Measurements from ENCODE around the gene MACROD2. TPM values are rescaled to one million over a fixed set of nuclear protein-coding genes. Genes with fewer than 3 reads are reported as not detected.

Gene MACROD2
- total RNA-seq, 1 donor from 2014 or later, result 3.5 TPM

- intact Hi-C loops (cut with DNase I), result no loop called here
- peaks cover 0 to 5% of the 10 kb centered on the region in 2 donors for H3K4me1 ChIP-seq
- no peak overlapping the region for H3K27ac ChIP-seq
- H3K36me3 ChIP-seq, result no peaks in the 10 kb centered on the region
- no peak for DNase-seq (ENCODE audit: low spot score in 2 of 2)
- TF ChIP-seq, protein P1, sequence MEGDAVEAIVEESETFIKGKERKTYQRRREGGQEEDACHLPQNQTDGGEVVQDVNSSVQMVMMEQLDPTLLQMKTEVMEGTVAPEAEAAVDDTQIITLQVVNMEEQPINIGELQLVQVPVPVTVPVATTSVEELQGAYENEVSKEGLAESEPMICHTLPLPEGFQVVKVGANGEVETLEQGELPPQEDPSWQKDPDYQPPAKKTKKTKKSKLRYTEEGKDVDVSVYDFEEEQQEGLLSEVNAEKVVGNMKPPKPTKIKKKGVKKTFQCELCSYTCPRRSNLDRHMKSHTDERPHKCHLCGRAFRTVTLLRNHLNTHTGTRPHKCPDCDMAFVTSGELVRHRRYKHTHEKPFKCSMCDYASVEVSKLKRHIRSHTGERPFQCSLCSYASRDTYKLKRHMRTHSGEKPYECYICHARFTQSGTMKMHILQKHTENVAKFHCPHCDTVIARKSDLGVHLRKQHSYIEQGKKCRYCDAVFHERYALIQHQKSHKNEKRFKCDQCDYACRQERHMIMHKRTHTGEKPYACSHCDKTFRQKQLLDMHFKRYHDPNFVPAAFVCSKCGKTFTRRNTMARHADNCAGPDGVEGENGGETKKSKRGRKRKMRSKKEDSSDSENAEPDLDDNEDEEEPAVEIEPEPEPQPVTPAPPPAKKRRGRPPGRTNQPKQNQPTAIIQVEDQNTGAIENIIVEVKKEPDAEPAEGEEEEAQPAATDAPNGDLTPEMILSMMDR (IDR thresholded peaks at IDR 0.05), result no peak
- no peak overlapping the region for H3K4me3 ChIP-seq
- H3K27me3 ChIP-seq, result no peaks in the 10 kb centered on the region
- H3K9me3 ChIP-seq, result no peaks in the 10 kb centered on the region
These were observed 1894.4 kb downstream of the MACROD2 start for GRCh38 chr20:15889514-15890256.

GRCh38 chr20:15890407-15890982, 1895.2 kb downstream of the MACROD2 start:
- Histone ChIP-seq H3K9me3 (no peaks in the 10 kb centered on the region), H3K4me1 (peaks cover 0 to 5% of the 10 kb centered on the region in 2 donors), H3K27ac (peak overlapping the region; percentile 22 to 54), H3K36me3 (no peaks in the 10 kb centered on the region), H3K27me3 (no peaks in the 10 kb centered on the region), H3K4me3 (no peak overlapping the region)
- intact Hi-C loops (cut with DNase I), result no loop called here
- DNase-seq (ENCODE audit: low spot score in 2 of 2), result no peak
- TF ChIP-seq, protein P1 (IDR thresholded peaks at IDR 0.05), result no peak

DNA sequence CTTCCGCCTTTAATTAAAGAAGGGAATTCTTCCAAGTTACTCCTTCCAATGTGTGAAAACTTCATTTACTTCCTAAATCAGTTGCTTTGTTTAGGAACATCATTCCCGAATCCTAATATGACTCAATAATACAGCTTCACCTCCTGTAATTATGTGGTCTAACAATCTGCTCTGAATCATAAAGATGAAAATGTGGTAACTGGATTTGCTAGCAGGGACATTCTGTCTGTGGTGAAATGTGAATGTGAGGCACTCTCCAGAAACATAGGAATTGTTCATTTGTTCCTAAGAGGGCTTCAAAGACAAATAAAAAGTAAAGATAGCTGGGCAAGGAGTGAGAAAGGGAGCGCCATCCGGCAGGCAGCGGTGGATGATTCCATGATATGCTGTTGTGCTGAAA, 1899.8 kb downstream of the MACROD2 start:
- Histone ChIP-seq H3K9me3 (no peaks in the 10 kb centered on the region), H3K4me3 (no peak overlapping the region), H3K4me1 (peaks cover 0 to 3% of the 10 kb centered on the region in 2 donors), H3K27ac (no peak overlapping the region), H3K36me3 (no peaks in the 10 kb centered on the region), H3K27me3 (no peaks in the 10 kb centered on the region)
- TF ChIP-seq, protein P1 (IDR thresholded peaks at IDR 0.05), result no peak
- no peak for DNase-seq (ENCODE audit: low spot score in 2 of 2)
- intact Hi-C loops (cut with DNase I), result no loop called here

DNA sequence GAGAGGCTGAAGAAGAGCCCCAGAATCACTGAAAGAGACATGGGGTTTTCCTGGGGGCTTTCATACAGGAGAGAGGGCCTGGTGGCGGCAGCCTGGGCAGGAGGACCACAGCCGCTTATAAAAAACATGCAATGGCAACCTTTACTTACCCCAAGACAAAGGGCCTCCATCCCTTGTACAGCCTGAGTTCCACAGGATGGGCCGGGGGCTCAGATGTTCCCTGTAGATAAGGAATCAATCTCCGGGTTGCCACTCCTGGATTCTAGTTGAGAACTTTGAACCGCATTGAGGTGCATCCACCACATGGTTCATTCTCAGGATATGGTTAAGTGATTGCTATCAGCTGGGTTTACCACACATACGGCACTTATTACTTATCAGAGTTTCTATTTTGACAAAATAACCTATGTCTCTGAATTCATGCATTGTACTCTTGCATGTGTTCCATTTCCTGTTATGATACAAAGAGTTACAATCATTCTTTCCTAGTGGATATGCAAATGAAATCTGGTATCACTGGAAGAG, 1900.3 kb downstream of the MACROD2 start:
- TF ChIP-seq, protein P1 (IDR thresholded peaks at IDR 0.05), result no peak
- intact Hi-C loops (cut with DNase I), result no loop called here
- no peak overlapping the region for H3K4me3 ChIP-seq
- H3K9me3 ChIP-seq, result no peaks in the 10 kb centered on the region
- H3K4me1 ChIP-seq, result peaks cover 0 to 6% of the 10 kb centered on the region in 2 donors
- no peaks in the 10 kb centered on the region for H3K36me3 ChIP-seq
- no peak overlapping the region for H3K27ac ChIP-seq
- DNase-seq (ENCODE audit: low spot score in 2 of 2), result no peak
- no peaks in the 10 kb centered on the region for H3K27me3 ChIP-seq

GRCh38 chr20:15899967-15900366, 1904.7 kb downstream of the MACROD2 start:
- peaks cover 0 to 3% of the 10 kb centered on the region in 2 donors for H3K4me1 ChIP-seq
- H3K4me3 ChIP-seq, result no peak overlapping the region
- H3K36me3 ChIP-seq, result no peaks in the 10 kb centered on the region
- H3K9me3 ChIP-seq, result no peaks in the 10 kb centered on the region
- no peak overlapping the region for H3K27ac ChIP-seq
- H3K27me3 ChIP-seq, result no peaks in the 10 kb centered on the region
- TF ChIP-seq, protein P1 (IDR thresholded peaks at IDR 0.05), result no peak
- intact Hi-C loops (cut with DNase I), result no loop called here
- DNase-seq (ENCODE audit: low spot score in 2 of 2), result no peak
